Activated T-cell treated with anti-CD3 and anti-CD28 coated beads for 48 hours (primary cell): ENCODE results near the gene LRFN4.
A peak's percentile ranks its signal among the peaks of the same experiment; 100 is the strongest.

Source experiments
- DNase-seq: peaks from one replicate; pipeline ENCODE4 v3.0.0-alpha.2; 2020; ENCODE audit warnings: low read depth

The LRFN4 gene

GRCh38 chr11:66845143-66845875 is 11.6 kb upstream of the LRFN4 start:
- DNase-seq, result no peak

DNA sequence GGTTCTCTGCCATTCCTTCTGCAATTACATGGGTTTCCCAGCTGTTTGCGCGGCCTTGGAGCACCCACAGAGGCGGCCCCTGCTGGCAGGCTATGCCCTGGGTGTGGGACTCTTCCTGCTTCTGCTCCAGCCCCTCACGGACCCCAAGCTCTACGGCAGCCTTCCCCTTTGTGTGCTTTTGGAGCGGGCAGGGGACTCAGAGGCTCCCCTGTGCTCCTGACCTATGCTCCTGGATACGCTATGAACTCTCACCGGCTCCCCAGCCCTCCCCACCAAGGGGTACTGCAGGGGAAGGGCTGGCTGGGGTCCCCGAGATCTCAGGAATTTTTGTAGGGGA is 11.0 kb upstream of the LRFN4 start:
- no peak for DNase-seq

GRCh38 chr11:66846671-66847091 is 10.2 kb upstream of the LRFN4 start:
- no peak for DNase-seq

DNA sequence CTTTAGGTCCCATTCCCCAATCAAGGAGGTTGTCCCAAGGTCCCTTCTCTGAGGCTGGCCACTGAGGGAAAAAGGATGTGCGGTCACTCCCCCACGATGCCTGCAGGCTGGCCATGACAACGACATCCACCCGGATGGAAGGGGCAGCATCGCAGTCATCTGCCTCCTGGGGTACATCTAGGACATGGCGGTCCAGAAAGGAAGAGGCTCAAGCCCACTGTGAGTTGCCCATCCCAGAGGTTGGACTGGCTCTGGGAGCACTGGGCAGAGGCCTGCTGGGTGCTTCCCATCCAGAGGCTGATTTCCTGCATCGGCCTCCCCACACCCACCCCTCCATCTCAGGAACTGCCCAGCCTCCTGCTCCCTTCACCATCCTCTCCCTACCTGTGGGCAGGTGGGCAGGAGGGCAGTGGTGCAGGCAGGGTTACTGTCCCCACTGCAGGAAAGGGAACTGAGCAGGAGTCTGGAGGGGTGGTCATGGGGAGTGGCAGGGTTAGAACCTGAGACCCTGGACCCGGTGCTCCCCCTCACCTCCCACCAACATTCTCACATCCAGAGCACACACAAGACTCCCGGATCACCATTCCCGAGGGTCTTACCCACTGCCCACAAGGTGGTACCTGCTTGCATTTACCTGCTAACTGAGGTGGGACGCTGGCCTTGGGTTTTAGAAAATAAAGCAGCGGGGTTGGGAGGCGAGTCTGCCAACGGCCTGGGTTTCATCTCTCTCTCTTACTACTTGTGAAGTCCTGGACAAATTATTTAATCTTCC is 9.2 kb upstream of the LRFN4 start:
- DNase-seq, result no peak

DNA sequence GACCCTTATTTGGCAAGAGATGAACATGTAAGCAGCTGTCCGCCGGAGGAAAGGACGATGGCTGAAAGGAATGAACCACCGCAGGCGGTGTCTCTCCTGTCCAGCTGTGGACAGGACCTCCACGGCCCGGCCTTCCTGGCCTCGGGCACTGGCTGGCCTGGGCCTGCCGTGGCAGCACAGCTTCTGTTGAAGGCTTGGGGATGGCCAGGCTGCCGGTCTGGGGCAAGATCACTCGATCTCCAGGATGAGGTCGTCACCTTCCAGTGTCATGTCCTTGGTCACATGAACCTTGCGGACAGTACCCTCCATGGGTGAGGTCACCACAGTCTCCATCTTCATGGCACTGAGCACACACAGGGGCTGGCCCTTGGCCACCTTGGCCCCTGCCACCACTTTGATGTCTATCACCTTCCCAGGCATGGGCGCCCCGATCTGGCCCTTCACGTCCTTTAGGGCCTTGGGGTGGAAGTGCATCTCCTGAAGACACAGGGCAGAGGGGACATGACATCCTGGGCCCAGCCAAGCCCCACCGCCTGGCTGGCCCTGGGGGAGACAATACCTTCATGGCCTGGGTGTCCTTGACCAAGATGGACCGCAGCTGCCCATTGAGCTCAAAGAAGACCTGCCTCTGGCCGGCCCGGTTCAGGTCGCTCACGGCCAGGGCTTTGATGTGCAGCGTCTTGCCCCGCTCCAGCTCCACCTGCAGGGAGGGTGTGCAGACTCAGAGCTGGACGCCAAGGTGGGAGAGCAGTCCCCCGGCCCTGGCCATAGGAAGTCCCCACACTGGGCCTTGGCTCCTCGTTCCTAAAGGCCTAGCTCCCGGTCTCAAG is 8.0 kb upstream of the LRFN4 start:
- DNase-seq, result no peak

- DNase-seq, result no peak
These were observed 7.2 kb upstream of the LRFN4 start for GRCh38 chr11:66849501-66850234.

DNA sequence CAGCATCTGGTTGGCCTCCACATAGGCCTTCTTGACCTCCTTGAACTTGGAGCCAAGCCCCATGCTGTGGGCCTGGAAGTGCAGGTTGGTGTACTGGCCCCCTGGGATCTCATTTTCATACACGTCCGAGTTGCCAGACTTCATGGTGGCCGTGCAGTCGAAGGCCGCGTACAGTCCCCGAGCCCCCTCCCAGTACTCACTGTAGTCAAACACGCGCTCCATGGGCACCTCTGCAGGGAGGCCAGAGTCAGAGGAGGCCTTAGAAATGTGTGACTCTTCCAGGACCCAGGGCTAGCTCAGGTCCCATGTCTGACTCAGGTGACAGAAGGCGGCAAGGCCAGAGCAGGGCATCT is 6.7 kb upstream of the LRFN4 start:
- DNase-seq, result no peak

GRCh38 chr11:66850588-66851238 is 6.2 kb upstream of the LRFN4 start:
- no peak for DNase-seq

- DNase-seq, result no peak
These were observed 5.6 kb upstream of the LRFN4 start for GRCh38 chr11:66851239-66851596.

DNA sequence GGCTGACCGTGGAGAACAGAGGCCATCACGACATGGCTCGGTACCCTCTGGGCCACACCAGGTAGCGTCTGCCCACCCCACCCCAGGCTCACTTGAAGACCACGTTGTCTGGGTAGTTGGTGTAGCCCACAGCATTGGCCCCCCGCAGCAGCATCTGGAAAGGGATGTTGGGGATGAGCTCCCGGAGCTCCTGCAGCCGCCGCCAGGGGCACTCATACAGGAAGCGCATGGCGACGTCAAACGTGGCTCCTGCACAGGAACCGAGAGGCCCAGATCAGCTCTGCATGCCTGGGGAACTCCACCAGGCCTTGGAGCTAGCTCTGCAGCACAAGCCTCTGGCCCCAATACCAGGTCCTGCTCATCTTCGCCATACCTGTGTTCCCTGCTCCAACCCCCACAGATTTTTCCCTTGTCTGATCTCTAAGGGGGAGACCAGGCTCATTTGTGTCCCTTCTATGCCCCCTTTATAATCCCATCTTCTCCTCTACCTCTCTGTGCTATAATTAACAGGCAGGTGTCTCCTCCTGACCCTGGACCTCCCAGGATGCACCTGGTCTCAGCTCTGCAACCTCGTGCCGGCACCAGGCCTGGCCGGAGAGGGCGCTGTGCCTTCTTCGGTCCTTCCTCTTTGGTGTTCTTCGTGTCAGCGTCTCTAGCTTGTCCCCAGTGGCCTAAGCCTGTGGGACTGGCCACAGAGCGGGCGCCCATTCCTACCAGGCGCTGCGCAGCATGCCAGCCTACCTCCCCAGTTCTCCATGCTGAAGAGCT is 5.0 kb upstream of the LRFN4 start:
- no peak for DNase-seq

- DNase-seq, result no peak
These were observed 4.2 kb upstream of the LRFN4 start for GRCh38 chr11:66852466-66853241.

DNA sequence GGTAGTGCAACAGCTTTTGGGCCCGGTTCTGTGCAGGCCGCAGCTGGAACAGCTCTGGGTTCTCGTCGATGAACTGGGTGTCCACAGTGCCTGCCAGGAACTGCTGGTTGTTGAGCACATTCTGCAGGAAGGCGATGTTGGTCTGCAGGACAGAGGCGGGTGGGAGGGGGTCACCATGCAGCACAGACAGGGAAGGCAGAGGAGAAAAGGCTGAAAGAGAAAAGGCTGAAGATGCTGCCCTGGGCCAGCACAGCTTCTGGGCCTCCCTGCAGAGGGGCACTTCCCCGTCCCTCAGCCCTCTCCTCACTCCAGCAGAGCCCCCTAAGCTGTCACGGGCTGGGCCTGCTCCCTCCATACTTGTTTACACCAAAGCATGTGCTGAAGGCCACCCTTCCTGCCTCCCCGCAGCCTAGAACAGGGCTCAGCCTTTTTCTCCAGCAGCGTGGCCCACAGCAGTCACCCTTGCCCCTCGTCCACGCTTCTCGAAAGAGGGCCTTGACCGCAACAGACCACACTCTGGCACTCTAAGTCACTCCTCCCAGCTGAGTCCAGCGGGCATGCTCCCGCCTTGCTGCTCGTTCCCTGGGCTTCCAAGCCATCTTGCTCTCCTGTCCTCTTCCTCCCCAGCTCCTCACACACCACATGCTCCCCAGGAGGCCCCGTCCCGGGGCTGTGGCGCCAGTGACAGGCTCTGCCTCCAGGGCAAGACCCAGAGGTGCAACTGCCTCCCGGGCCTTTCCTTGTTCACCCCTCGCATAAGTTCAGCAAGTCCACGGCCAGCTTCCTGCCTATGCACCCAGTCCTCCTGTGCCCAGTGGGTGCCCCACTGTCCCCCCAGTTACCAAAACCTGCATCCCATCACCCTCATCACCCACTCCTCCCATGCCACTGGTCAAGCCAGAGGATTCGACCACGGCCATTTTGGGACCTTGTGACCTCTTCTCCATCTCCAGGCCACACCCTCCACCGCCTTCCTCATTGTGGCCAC is 3.3 kb upstream of the LRFN4 start:
- no peak for DNase-seq

DNA sequence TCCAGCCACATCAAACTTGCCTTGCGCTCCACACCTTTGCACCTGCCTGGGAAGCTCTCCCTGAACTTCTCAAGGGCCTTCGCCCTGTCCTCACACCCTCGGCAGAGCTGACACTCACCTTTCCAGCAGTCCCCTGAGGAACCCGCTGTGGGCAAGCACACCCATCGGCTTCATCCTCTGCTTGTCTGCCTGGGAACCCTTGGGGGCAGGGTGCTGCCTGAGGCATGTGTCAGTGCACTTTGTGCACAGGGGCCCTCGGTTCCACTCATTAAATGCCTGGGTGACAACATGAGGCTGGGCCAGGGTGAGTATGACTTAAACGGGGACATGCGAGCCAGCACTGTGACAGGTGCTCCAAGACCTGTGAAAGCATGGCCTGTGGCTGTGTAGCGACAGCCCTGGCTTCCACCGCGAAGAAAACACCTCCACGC is 2.6 kb upstream of the LRFN4 start:
- DNase-seq, result no peak

DNA sequence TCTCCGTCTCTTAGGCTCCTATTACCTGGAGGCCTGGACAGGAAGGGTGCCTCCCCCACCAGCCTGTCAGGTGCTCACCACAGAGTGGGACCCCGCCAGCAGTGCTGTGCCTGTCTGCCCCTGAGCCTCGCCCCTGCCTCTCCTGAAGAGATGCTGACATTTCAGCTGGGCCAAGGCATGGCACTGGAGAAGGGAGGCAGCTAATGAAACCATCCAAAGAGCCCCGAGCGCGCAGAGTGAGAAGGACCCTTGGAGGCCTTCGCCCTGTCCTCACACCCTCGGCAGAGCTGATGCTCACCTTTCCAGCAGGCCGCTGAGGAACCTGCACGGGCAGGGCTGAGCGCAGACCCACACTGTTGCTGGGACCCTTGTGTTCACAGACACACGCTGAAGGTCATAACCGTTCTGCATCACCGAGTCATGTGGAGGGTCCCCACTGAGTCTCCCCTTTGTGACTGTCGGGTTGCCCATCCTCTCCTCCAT is 2.1 kb upstream of the LRFN4 start:
- no peak for DNase-seq

GRCh38 chr11:66855574-66856495 is 1.0 kb upstream of the LRFN4 start:
- peak; percentile 88 for DNase-seq

DNA sequence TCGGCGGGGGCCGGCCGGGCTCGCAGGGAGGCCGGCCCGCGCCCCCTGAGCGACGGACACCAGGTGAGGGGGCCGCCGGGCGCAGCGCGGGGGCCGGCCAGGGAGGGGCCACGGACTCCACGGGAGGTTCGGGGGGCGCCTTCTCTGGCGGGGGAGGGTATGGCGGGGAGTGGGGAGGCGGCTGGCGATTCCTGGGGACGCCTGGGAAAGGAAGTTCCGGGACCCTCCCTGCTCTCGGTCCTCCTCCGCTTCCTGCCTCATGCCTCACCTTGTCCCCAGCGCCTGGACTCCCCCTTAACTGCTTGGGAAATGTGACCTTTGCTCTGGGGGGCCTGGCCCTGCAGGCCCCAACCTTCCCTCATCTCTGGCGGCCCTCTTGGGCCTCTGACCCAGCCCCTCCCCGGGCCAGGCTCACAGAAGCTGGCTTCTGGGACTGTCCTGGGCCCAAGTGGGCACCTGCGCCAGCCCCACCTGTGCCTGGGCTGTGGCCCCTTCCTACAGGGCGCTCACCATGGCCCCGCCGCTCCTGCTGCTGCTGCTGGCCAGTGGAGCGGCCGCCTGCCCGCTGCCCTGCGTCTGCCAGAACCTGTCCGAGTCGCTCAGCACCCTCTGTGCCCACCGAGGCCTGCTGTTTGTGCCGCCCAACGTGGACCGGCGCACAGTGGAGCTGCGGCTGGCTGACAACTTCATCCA is 516 bp downstream of the LRFN4 start:
- DNase-seq, result no peak

DNA sequence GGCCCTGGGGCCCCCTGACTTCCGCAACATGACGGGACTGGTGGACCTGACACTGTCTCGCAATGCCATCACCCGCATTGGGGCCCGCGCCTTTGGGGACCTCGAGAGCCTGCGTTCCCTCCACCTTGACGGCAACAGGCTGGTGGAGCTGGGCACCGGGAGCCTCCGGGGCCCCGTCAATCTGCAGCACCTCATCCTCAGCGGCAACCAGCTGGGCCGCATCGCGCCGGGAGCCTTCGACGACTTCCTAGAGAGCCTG is 992 bp downstream of the LRFN4 start:
- DNase-seq, result no peak
